ENCODE results near the gene PRC1. TPM values are rescaled to one million over a fixed set of nuclear protein-coding genes. Genes with fewer than 3 reads are reported as not detected.
A peak's percentile ranks its signal among the peaks of the same experiment; 100 is the strongest.
"Not testable (repeated sequence)": the region's sequence is repeated elsewhere in the genome, so short reads cannot be mapped to it uniquely, and the experiment has no call there.

Gene PRC1
- total RNA-seq, 1 donor from 2014 or later, result 3.3 TPM

- ATAC-seq, result no peak
- intact Hi-C loops (cut with micrococcal nuclease), result no loop called here
- no peak for DNase-seq
Measured at GRCh38 chr15:90941038-90941437, 53.3 kb downstream of the PRC1 start.

- ATAC-seq (no peak), DNase-seq (no peak)
- intact Hi-C loops (cut with micrococcal nuclease), result no loop called here
Measured at GRCh38 chr15:90939756-90940155, 54.6 kb downstream of the PRC1 start.

- DNase-seq, result no peak
- no peak for ATAC-seq
- intact Hi-C loops (cut with micrococcal nuclease), result no loop called here
Measured at GRCh38 chr15:90938261-90938660, 56.1 kb downstream of the PRC1 start.

- ATAC-seq, result no peak
- intact Hi-C loops (cut with micrococcal nuclease), result no loop called here
- no peak for DNase-seq
Measured at GRCh38 chr15:90936823-90937222, 57.5 kb downstream of the PRC1 start.

GRCh38 chr15:90934949-90935751 is 59.2 kb downstream of the PRC1 start, which contains the start of gene UNC45A:
Gene UNC45A, plus strand, starts transcription at chr15:90935285. Its CDS starts 40 bp downstream, at chr15:90935325.
- peak; percentile 87 for ATAC-seq
- intact Hi-C loops (cut with micrococcal nuclease), result no loop called here
- DNase-seq, result peak; percentile 97

GRCh38 chr15:90934256-90934948 is 59.9 kb downstream of the PRC1 start:
- ATAC-seq (peak; percentile 56), DNase-seq (peak; percentile 91)
- intact Hi-C loops (cut with micrococcal nuclease), result no loop called here

- DNase-seq, result no peak
Measured at GRCh38 chr15:90933301-90933700, 61.0 kb downstream of the PRC1 start.

GRCh38 chr15:90932660-90932991 is 61.7 kb downstream of the PRC1 start:
- intact Hi-C loops (cut with micrococcal nuclease), result no loop called here
- no peak for DNase-seq
- ATAC-seq, result no peak

More at GRCh38 chr15:90933301-90933700, 61.0 kb downstream of the PRC1 start:
- intact Hi-C loops (cut with micrococcal nuclease), result no loop called here
- ATAC-seq, result no peak

- ATAC-seq, result peak; percentile 68
- peak; percentile 96 for DNase-seq
- intact Hi-C loops (cut with micrococcal nuclease), result no loop called here
Measured at GRCh38 chr15:90931828-90932659, 62.3 kb downstream of the PRC1 start, which contains the start of gene HDDC3. Gene HDDC3, minus strand, starts transcription at chr15:90932549. Its CDS starts 9 bp downstream, at chr15:90932540.

- ATAC-seq, result no peak
- intact Hi-C loops (cut with micrococcal nuclease), result no loop called here
- no peak for DNase-seq
Measured at GRCh38 chr15:90931575-90931827, 62.8 kb downstream of the PRC1 start.

- DNase-seq (no peak), ATAC-seq (no peak)
- intact Hi-C loops (cut with micrococcal nuclease), result no loop called here
Measured at GRCh38 chr15:90930861-90931574, 63.3 kb downstream of the PRC1 start.

- no peak for DNase-seq
- intact Hi-C loops (cut with micrococcal nuclease), result no loop called here
- ATAC-seq, result no peak
Measured at GRCh38 chr15:90929246-90930019, 64.9 kb downstream of the PRC1 start.

GRCh38 chr15:90928106-90928505 is 66.2 kb downstream of the PRC1 start:
- DNase-seq; intact Hi-C loops (cut with micrococcal nuclease); ATAC-seq: not testable (repeated sequence)

GRCh38 chr15:90926766-90927165 is 67.6 kb downstream of the PRC1 start:
- intact Hi-C loops (cut with micrococcal nuclease); ATAC-seq: not testable (repeated sequence)

GRCh38 chr15:90924375-90924774 is 70.0 kb downstream of the PRC1 start:
- DNase-seq (no peak), ATAC-seq (no peak)
- intact Hi-C loops (cut with micrococcal nuclease), result no loop called here

More at GRCh38 chr15:90926766-90927165, 67.6 kb downstream of the PRC1 start:
- DNase-seq, result peak; percentile 9

- peak; percentile 9 for DNase-seq
- ATAC-seq; intact Hi-C loops (cut with micrococcal nuclease): not testable (repeated sequence)
Measured at GRCh38 chr15:90922712-90923322, 71.5 kb downstream of the PRC1 start.

- ATAC-seq (no peak), DNase-seq (no peak)
- intact Hi-C loops (cut with micrococcal nuclease), result no loop called here
Measured at GRCh38 chr15:90921887-90922286, 72.4 kb downstream of the PRC1 start.

- peak; percentile 73 for ATAC-seq
- intact Hi-C loops (cut with micrococcal nuclease), result no loop called here
- no peak for DNase-seq
Measured at GRCh38 chr15:90918835-90919234, 75.5 kb downstream of the PRC1 start.

All from left ventricle myocardium superior (tissue), 1 donor.